NCI-H1105 (cell line): ENCODE data around the gene DHX15.

Source experiments
- DNase-seq: peaks from one replicate; lab custom pipeline; 2025; lab: John Stamatoyannopoulos, UW

The DHX15 gene

GRCh38 chr4:24482871-24483270 is 101.5 kb downstream of the DHX15 start:
- no peak for DNase-seq

- DNase-seq = no peak
Observed at GRCh38 chr4:24477919-24478318, 106.4 kb downstream of the DHX15 start.
